Stimulated activated CD4-positive, alpha-beta T cell treated with anti-CD3 and anti-CD28 coated beads, Interleukin-15, amount 100 ng/mL, for 48 hours (primary cell): ENCODE results near the gene PRTN3.
"Not testable (repeated sequence)": the region's sequence is repeated elsewhere in the genome, so short reads cannot be mapped to it uniquely, and the experiment has no call there.

Experiments
- DNase-seq, 2 donors: peaks; one replicate each; pipeline ENCODE4 v3.0.0-alpha.2; 2020; ENCODE audit warnings: low read depth in 2 of 2

Gene PRTN3

GRCh38 chr19:815775-816499 is 24.9 kb upstream of the PRTN3 start:
- no peak for DNase-seq

GRCh38 chr19:816500-816857 is 24.3 kb upstream of the PRTN3 start:
- DNase-seq: no peak

GRCh38 chr19:820212-820611 is 20.6 kb upstream of the PRTN3 start:
- not testable (repeated sequence) for DNase-seq

- DNase-seq: no peak
Measured at GRCh38 chr19:821231-821824, 19.5 kb upstream of the PRTN3 start.

GRCh38 chr19:821825-822503 is 18.8 kb upstream of the PRTN3 start, which contains the start of gene PLPPR3:
TSS of gene PLPPR3 (minus strand) at chr19:821955. CDS start at chr19:821559, 396 bp downstream.
- no peak for DNase-seq

GRCh38 chr19:823565-824121 is 17.2 kb upstream of the PRTN3 start:
- no peak for DNase-seq

GRCh38 chr19:824885-825284 is 15.9 kb upstream of the PRTN3 start:
- no peak for DNase-seq

DNA sequence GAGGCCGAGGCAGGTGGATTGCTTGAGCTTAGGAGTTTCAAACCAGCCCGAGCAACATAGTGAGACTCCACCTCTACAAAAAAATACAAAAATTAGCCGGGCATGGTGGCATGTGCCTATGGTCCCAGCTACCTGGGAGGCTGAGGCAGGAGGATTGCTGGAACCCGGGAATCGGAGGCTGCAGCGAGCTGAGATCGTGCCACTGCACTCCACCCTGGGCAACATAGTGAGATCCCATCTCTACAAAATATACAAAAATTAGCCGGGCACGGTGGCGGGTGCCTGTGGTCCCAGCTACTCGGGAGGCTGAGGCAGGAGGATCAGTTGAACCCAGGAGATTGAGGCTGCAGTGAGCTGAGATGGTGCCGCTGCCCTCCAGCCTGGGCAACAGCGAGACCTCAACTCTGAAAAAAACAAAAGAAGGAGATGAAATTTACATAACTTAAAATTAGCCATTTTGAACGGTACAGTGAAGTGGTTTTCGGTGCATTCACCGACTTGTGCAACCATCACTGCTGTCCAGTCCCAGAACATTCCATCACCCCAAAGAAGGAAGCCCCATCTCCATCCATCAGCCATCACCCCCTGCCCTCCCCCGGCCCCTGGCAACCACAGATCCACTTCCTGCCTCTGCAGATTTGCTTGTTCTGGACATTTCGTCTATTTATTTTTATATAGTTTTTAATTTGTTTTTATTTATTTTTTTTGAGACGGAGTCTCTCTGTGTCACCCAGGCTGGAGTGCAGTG is 14.7 kb upstream of the PRTN3 start:
- no peak for DNase-seq

DNA sequence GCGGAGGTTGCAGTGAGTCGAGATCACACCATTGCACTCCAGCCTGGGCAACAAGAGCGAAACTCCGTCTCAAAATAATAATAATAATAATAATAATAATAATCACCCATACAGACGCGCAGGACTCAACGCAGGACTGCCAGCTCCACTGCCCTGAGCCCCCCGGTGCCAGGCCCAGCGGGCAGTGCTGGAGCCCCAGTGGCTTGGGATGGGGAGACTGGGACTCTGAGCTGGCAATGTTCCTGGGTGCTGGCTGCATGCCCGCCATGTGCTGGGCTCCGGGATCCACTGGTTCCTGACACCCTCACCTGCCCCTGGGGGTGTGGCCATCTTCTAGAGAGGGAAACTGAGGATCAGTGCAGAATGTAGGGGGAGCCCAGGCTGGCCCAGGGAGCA is 13.5 kb upstream of the PRTN3 start:
- DNase-seq: no peak

- DNase-seq: no peak
Measured at GRCh38 chr19:827710-828321, 13.0 kb upstream of the PRTN3 start, which contains the start of gene AZU1. TSS of gene AZU1 (plus strand) at chr19:827837. CDS start at chr19:827847, 10 bp downstream.

GRCh38 chr19:829129-829758 is 11.6 kb upstream of the PRTN3 start:
- DNase-seq: no peak

- no peak for DNase-seq
Measured at GRCh38 chr19:831407-832369, 9.1 kb upstream of the PRTN3 start.

GRCh38 chr19:834216-834615 is 6.6 kb upstream of the PRTN3 start:
- DNase-seq: no peak

DNA sequence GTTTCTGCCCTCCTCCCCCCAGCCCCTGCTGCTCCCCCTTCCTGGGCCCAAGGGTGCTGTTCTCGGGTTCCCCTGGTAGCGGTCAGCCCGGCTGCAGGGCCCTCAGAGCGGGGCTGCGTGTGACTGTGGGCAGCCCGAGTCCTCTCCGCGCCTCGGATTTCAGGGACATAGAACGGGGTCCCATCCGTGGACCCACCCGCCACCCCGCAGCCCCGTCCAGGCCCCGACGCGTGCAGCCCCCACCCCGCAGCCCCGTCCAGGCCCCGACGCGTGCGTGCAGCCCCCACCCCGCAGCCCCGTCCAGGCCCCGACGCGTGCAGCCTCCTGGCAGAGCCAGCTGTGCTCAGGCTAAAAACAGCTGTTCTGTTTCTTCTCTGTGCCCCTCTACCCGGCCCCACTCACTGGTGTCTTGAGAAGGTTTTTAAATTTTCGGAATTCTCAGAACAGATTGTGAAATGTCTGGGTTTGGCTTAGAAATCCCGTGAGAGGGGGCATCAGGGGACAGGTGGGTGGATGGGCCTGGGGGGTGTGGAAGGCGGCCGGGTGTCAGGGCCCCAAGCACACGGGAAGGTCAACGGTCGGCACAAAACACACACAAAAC is 5.5 kb upstream of the PRTN3 start:
- no peak for DNase-seq

DNA sequence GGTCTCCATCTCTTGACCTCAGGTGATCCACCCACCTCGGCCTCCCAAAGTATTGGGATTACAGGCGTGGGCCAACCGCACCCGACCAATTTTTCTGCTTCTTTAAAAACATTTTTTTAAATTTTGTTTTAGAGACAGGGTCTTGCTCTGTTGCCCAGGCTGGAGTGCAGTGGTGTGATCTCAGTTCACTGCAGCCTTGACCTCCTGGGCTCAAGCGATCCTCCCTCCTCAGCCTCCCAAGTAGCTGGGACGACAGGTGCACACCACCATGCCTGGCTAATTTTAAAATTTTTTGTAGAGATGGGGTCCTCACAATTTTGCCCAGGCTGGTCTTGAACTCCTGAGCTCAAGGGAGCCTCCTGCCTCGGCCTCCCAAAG is 2.0 kb downstream of the PRTN3 start:
- DNase-seq: not testable (repeated sequence)

GRCh38 chr19:843180-843835 is 2.5 kb downstream of the PRTN3 start:
- no peak for DNase-seq

DNA sequence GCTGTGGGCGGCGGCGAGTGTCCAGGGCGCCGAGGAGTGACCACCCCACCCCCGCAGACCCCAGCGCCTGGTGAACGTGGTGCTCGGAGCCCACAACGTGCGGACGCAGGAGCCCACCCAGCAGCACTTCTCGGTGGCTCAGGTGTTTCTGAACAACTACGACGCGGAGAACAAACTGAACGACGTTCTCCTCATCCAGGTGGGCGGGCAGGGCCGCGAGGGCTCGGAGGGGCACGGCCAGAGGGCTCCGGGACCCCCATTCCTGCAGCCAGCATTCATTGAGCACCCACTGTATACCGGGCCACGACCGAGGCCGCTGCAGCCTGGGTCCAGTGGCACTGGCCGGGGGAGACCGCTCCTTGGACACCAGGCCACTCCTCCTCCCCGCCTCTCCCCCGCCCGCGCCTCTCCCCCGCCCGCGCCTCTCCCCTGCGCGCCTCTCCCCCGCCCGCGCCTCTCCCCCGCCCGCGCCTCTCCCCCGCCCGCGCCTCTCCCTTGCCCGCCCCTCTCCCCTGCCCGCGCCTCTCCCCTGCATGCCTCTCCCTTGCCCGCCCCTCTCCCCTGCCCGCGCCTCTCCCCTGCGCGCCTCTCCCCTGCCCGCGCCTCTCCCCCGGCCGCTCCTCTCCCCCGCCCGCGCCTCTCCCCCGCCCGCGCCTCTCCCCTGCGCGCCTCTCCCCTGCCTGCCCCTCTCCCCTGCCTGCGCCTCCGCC is 3.2 kb downstream of the PRTN3 start:
- DNase-seq: no peak

GRCh38 chr19:844546-844971 is 3.8 kb downstream of the PRTN3 start:
- DNase-seq: no peak
